HG02852 (cell line): Measurements from ENCODE around the gene CAMTA1.

Experiments used
- ATAC-seq: cut with Tn5 transposase; IDR thresholded peaks from one replicate; pipeline ENCODE4 v1.9.1; 2021; ENCODE audit warnings: mild to moderate bottlenecking, moderate library complexity; ENCODE audit not compliant: unreplicated experiment

The CAMTA1 gene

DNA sequence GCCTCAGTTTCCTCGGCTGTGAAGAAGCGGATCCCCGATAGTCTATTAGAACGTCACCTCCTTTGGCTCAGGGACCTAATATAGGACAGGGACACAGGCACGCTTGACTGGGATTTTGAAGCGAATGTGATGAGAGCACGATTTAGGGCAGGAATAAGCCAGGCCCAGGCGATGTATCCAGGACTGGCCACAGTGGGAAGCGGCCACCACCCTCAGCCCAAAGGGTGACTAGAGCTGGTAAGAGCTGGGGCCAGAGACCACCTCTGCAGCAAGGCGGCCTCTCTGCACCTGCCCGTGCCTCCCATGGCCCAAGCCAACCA lies 885.9 kb downstream of the CAMTA1 start:
- ATAC-seq: no peak

DNA sequence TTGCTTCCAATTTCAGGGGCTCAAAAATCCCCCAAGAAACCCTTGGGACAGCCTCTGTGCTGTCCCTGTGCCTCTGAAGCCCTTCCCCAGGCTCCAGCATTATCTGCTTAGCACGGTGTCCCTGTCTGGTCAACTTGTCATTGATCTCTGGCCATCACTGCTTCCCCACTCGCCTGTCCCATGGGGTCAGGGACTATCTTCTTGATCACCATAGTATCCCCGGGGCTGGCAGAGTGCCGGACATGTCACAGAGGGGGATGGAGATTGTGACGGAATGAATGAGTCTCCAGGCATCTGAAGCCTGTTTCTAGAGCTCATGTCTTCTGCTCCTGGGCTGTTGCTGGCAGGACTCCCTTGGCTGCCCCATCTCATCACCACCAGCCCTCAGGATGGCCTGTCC lies 886.4 kb downstream of the CAMTA1 start:
- no peak for ATAC-seq

DNA sequence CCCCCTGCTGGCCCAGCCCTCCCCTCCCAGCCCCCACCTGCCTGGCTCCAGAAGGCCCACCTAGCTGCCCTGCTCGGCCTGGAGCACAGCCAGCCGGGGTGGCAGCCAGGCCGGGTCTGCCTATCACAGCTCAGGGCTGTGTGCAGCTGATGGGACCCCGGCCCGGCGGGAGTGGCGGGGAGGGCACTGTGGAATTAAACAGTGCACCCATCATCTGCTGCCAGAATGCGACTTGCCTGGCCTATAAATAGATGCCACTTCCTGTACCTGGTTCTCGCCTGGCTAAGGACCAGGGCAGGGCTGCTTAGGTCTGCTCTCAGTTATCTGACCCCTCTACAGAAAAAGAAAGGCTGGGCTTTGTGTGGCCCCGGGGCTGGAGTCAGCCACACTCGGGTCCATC lies 887.6 kb downstream of the CAMTA1 start:
- ATAC-seq: no peak

DNA sequence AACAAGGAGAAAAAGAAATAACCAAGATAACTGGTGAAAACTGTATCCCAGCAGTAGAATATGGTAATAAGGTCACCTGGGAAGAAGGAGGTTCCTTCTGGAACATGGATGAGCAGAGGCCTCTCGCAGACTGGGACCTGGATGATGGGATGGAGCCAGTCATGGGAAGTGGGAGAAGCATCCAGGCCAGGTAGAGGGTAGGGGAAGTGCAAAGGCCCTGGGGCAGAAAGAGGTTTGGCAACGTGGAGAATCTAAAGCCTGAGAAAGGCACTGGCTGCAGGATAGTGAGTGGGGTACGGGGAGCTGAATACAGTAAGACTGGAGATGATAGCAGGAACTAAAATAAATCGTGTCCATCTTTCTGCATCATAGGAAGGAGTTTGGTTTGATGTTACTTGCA lies 889.7 kb downstream of the CAMTA1 start:
- no peak for ATAC-seq

DNA sequence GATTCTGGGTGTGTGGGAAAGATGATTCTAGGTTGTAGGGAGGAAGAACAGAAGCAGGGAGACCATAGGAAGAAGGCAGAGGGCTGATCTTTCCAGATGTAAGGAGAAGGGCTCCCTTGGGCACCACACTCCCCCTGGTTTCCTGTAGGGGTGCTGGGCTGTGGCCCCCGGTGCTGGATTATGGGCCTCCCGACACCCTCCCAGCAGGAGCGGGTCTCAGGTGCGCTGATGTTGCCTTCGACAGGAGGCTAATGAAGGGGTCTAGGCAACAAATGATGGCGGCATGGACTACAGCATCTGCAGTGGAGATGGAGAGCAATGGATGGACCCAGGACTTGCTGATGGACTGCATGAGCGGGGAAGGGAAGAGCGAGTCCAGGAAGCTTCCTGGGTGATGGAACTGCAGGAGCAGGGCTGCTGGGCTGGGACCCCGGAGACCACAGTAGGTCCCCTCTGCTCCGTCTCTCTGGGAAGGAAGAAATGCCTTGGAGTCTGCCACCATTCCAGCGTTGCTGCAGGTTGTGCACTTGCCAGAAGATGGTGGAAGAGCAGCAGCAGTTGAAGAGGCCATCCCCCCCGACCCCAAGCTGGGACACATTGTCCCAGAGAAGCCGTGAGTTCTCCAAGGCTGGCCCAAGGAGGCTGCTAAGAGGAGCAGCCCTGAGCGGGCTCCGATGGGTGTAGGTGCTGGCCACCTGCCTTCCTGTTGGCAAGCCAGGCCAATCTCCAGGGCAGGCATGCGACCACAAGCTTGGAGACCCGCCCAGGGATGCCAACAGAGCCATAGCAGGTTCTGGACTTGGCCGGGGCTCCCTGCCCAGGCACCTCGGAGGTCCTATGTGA lies 890.4 kb downstream of the CAMTA1 start:
- ATAC-seq: no peak

DNA sequence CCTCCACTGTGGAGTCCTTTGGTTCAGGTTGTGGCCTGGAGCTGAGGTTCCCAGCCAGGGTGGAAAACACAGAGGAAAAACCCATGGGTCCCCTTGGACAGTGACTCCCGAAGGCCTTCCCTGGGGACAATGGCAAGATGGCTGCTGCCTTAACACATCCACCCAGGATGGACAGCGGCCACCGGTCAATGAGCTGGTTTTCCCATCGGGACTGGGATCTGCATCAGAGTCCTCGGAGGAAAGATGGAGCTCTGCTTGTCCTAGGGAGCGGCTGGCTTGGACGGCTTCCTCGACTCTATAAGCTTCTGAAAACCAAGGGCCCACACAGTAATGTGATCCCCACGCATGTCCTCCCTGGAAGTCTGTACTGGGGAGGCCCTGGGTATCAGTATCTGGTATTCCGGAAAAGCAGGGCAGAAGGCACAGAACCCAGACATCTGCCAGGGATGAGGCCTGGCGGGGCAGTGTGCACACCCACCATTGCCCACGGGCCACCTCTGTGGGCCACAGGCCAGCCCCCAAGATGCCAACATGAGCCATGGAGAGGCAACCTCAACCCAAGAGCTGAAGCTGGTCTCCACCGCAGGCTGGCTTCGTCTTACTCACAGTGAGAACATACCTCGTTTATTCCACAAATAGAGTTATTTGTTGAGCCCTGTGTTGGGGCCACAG lies 891.2 kb downstream of the CAMTA1 start:
- ATAC-seq: no peak

DNA sequence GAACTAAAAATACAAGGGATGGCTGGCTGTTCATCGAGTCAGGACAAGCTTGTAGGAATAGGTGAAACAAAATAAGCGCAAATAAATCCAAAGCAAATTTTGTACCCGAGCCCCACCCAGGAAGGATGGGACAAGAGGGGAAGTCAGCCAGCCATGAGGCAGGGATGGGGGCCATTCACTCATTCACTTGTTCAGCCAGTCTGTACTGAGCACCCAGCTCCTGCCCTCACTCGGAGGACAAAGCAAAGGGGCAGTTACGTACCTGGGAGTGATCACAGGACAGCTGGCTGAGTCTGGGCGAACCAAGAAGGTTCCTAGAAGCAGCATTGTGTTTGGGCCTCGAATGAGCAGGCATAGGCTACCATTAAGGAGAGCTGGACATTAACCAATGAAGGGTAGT lies 891.9 kb downstream of the CAMTA1 start:
- no peak for ATAC-seq

DNA sequence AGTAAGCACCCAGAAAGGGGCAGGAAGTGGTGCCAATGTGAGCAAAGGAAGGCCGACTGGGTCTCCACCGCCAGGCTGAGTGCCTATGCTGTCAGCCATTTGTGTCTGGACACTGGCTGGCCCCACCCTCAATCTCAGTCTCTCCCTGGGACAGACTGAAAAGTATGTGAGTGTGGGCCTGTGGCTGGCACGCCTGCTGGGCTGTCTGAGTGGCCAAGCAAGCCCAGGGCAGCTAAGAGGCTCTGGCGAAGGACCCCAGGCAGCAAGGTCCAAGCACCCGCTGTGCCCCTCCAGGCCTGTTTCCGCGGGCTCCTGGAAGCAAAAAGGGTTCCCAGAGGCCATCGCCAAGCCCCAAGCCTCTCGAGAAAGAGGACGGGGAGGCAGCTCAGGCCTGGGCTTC lies 892.6 kb downstream of the CAMTA1 start:
- ATAC-seq: no peak

DNA sequence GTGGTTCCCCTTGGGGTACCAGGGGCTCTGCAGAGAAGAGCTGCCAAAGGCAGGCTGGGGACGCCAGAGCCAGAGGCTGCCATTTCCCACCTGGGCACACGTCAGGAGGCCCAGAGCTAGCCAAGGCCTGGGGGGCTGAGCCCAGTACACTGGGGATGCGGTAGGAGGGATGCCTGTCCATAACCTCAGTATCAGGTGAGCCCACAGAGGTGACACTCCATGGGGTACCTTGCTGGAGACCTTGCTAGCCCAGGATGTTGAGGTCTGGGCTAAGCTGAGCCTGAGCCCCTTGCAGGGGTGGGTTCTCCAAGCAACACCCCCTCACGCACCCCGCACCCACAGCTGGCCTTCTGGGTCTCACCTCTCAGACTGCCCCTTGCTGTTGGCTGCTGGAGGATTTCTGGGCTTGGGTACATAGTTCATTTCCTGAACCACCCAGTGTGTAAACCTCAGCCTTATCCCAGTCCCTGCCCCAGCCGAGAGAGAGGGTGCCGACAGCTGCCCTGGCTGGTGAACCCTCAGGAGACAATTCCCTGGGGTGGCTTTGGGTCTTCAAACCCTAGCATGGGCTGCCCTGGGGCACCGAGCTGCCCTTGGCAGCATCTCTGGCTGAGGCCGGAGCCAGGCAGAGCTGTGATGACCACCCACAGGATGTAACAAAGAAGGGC lies 893.4 kb downstream of the CAMTA1 start:
- ATAC-seq: no peak

DNA sequence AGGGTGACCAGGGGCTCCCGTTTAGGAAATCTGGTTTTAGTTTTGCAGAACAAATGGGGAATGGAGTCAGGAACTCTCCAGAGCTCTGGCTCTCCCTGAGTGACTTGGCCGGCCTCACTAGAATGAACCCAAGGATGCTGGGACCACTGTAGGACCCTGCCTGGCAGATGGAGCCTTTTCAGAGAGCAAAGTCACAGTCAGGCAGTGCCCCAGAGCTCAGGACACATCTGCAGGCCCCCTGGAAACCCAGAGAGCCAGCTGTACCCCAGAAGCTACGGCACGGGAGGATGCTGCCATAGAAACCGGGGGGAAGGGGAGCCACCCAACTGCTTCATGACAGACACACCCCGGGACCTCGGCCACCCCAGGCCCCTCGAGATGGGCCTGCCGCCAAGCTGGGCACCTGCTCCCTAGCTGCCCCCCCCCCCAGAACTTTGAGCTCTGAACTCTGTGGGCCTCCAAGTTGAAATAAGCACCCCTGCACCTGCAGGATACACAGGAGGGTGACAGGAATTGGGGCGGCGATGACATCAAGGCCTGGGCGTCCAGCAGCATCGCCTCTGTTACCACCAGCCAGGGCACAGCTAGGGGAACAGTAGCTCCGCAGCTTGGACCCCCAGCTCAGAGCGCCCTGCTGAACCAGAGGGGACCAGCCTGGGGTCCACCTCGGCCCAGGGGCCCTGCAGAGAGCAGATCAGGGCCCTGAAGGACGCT lies 894.1 kb downstream of the CAMTA1 start:
- ATAC-seq: no peak

DNA sequence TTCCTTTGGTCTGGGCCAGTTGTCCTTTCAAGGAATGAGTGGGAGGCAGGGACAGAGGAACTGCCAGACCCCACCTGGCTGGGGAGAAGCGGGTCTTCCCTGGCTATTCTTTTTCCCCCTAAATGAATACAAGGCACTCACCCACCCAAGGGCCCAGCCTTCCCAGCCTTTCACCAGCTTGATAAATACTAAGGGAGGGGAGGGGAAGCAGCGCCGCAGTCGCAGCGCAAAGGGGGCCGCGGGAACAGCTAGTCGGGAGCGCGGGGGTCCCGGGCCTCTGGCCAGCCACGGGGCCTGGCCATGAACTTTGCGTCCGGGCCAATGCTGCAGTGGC lies 894.6 kb downstream of the CAMTA1 start:
- no peak for ATAC-seq

DNA sequence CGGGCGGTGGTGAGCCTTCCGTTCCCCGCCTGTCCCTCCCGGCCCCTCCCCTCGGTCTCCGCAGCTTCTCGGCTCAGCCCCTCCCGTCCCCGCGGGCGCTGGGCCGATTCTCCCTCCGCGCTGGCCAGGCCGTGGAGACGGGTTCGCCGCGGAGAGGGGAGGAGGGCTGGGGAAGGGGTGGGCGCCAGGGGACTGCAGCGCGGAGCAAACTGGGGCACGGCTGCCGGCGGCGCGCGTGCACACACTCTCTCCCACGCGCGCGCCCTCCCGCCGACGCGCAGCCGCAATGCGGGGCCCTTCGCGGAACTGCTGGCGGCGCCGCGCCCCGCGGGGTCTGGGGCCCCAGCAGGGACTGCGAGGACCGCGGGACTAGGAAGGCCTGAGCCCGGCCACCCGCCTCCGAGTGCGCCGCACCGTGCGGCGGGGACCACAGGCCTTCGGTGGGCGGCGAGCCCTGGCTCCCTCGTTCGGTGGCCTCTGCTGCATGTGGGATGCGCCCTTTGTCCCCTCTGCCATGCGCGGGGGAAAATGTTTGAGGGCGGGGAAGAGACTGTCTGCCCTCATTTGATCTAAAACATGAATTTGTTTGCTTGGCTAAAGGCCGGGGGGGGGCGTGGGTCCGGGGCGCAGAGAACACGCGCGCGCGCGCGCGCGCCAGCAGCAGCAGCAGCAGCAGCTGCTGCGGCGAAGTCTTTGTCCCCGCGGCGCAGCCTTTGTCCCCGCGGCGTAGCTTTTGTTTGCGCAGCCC lies 895.1 kb downstream of the CAMTA1 start:
- ATAC-seq: no peak

DNA sequence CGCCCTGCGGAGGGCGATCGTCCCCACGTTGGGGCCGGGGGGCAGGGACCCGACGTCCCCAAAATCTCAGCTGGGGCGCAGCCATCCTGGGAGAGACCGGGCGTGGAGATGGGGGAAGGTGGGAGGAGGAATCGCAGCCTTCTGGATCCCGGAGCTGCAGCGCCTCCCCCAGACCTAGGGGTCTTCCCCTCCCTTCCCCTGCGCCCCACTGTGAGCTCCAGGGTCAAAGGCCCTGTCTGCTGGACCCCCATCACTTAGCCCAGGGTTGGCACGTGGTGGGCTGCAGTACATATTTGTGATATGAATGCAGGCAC lies 895.7 kb downstream of the CAMTA1 start:
- ATAC-seq: no peak

DNA sequence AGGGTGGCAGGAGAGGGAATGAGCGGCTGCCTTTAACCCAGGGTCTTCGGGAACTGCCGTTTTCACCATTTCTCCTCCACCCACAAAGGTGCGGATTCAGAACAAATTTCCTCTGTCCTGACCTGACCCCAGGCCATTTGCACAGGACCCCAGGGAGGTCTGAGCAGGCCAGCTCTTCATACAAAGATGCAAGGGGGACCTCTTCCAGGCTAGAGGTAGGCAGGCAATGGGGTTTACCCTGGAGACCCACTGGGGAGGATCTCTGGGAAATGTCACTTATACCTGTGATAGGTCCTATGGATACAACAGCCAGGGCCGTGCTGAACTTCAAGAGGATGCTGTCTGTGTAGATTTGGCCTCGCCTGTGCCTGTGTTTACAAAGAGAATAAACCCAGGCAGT lies 896.1 kb downstream of the CAMTA1 start:
- no peak for ATAC-seq

DNA sequence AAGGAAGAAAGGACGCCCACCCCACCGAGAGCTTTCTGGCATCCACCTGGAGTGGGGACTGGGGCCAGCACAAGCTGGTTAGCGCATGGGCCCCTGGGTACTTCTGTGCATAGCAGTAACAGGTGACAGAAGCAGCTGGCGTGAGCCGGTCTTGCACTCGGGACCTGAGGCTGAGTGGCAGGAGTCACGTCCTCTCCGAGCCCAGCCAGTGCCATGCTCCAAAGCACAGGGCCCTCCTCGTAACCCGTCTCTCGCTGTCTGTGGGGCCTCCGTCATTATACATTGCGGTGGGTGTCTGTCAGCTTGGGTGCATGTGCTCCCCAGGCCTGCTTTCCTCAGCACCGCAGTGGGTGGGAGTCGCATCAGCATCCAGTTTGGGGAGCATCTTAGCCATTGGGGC lies 898.3 kb downstream of the CAMTA1 start:
- ATAC-seq: no peak

DNA sequence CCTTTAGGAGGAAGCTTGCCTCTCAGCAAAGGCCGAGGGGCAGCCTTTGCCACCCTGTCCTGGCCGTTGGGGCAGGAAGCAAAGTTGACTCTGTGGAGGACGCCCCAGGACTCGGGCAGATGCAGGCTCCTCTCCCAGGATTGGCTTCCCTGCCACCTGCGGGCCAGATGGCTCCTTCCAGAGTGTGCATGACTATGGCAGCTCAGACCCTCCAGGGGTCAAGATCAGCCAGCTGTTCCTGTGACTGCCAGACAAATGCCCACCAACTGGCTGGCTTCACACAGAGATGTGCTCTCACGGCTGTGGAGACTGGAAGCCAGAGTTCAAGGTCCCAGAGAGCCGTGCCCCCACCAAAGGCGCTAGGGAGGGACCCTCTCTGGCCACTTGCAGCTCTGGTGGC lies 898.9 kb downstream of the CAMTA1 start:
- ATAC-seq: no peak

DNA sequence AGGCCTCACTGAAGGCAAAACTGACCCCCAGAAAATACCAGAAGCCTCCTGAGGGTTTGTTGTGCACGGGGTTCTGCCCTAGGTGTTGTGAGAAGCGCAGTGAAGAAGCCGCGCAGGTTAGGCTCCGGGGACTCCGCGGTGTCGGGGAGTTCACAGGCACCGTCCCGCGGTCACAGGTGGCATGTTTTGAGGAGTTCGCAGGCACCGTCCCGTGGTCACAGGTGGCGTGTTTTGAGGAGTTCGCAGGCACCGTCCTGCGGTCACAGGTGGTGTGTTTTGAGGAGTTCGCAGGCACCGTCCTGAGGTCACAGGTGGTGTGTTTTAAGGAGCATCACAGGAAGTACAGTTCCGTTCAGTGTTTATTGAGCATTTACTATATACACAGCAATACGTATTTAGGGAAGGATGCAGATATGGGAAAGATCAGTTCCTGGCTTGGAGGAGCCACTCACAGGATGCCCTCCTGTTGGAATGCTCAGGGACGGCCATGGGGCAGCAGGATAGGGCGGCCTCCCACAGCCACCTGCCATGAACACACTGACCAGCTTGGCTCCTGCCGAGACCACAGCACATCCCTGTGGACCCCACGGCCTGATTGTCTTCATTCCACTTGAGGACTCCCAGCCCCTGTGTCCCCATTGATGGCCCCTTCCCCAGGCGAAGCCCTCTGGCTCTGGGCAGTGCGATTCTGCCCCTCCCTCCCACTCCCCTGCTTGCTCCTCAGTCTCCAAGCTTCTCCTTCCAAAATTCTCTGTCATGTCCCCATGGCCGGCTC lies 899.8 kb downstream of the CAMTA1 start:
- no peak for ATAC-seq

DNA sequence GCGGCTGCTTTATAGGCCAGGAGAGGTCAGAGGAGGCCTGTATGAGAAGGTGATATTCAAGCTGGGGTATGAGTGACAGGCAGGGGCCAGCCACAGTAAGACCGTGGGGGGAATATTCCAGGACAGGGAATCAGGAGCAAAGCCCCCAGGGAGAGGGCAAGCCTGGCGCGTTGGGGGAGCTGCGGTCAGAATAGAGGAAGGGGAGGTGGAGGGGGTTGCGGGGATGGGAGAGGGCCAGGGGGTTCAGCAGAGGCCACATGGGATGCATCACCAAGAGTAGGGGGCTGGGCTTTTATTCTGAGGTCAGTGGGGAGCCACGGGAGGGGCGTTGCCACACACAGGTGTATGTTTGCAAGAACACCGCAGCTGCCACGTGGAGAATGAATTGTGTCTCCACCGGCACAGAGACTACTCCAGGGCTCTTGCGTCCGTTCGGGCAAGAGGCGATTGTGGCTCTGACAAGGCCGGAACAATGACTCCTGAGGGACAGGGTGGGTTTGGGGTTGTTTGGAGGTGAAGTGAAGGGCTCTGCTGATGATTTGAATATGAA lies 901.1 kb downstream of the CAMTA1 start:
- no peak for ATAC-seq

DNA sequence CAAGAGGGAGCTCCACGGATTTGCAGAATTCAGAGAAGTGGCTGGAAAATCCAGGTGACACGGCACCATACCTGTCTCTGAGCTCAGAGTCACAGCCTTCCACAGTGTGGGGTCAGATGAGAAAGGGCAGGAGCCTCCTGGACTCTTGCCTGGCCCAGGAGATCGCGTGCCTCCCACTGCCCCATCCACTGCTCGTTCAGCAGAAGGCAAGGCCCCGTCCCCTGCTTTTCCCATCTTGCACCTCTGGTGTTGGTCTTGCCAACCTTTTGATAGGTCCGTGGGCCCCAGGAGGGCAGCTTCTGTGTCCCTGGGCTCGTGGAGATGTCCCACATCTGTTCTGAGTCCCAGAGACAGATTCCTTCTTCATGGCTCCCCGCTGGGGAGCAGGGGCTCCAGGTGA lies 902.2 kb downstream of the CAMTA1 start:
- ATAC-seq: no peak

DNA sequence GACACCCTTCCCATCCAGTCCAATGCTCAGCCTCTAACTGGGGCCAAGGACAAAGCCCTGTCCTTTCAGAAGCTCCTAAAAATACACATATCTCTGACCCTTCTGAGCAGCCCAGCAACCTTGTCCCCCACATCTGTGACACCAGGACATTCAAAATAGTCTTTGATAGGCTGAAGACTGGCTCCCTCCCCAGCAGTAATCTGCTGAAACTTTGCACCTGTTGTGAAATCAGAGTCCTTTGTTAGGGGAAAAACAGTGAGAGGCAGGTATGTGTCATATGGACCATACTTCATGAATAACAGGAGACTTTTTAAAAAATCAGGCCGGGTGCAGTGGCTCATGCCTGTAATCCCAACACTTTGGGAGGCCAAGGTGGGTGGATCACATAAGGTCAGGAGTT lies 903.4 kb downstream of the CAMTA1 start:
- no peak for ATAC-seq
